HepG2 (cell line): Measurements from ENCODE around the gene CDYL. TPM values are rescaled to one million over a fixed set of nuclear protein-coding genes. Genes with fewer than 3 reads are reported as not detected.

Experiments
- ATAC-seq: fragments of 200-7000 bp; cut with Tn5 transposase; 3 replicates; pipeline ENCODE4 v1.9.1; 2020; ENCODE audit warnings: mild to moderate bottlenecking, moderate library complexity
- BruUV-seq: library from RNA; stranded (reverse); fragments of 400-500 nt; replicated peaks from 2 replicates; lab custom pipeline; 2021; lab: Mats Ljungman, UMichigan
- CTCF ChIA-PET: fragments of 300-600 bp; formaldehyde crosslinking; extraction: SDS; loops from one replicate; lab custom pipeline; 2021; ENCODE audit warnings: low total read pairs, inconsistent platforms, low intra/inter-chr PET ratio; lab: Yijun Ruan, JAX
- POLR2A ChIA-PET: fragments of 350-600 bp; sonication (Branson Sonifier 250); formaldehyde crosslinking; loops from one replicate; lab custom pipeline; 2020; ENCODE audit warnings: antibody characterized with exemption, inconsistent platforms; lab: Yijun Ruan, JAX
- DNase-seq: peaks from one replicate; pipeline ENCODE4 v3.0.0-alpha.2; 2015; ENCODE audit warnings: low spot score
- FAIRE-seq: peaks from 3 replicates; lab custom pipeline; 2011; peaks lifted over from hg19 to GRCh38; lab: Jason Lieb, UNC
- H2AFZ ChIP-seq: one replicate; pipeline ENCODE4 v1.6.1; 2011; ENCODE audit warnings: low read length, inconsistent platforms
- H3K27ac ChIP-seq: fragments of 300-600 bp; 3 replicates; pipeline ENCODE4 v1.8.0; 2011; ENCODE audit warnings: mixed run types, mild to moderate bottlenecking, mixed read lengths, low read length, inconsistent platforms; ENCODE audit not compliant: insufficient read depth; ENCODE audit errors: extremely low read length
- H3K27me3 ChIP-seq, 2 experiments: fragments of 200-600 bp in 1 of 2; 2 replicates in 1 of 2; 3 replicates in 1 of 2; pipeline versions ENCODE4 v1.6.0 to v1.8.0; 2011; ENCODE audit warnings: low read length in 2 of 2, mild to moderate bottlenecking in 2 of 2, moderate library complexity in 2 of 2, inconsistent platforms in 1 of 2; ENCODE audit not compliant: insufficient read depth in 2 of 2, control insufficient read depth in 1 of 2
- H3K36me3 ChIP-seq, 2 experiments: fragments of 200-600 bp in 1 of 2; replicated peaks in 1 of 2; 2 replicates in 1 of 2; 3 replicates in 1 of 2; pipeline versions ENCODE4 v1.5.1 to v1.8.0; 2011; ENCODE audit warnings: low read length in 2 of 2, inconsistent platforms in 1 of 2; ENCODE audit not compliant: insufficient read depth in 2 of 2, control insufficient read depth in 1 of 2
- H3K4me1 ChIP-seq: 2 replicates; pipeline ENCODE4 v1.5.1; 2012; ENCODE audit warnings: low read length, inconsistent platforms; ENCODE audit not compliant: insufficient read depth
- H3K4me2 ChIP-seq: 2 replicates; pipeline ENCODE4 v1.6.0; 2011; ENCODE audit warnings: low read depth, low read length, inconsistent platforms
- H3K4me3 ChIP-seq, 3 experiments: fragments of 200-600 bp in 1 of 3; sonication (generic), shearing (Covaris generic) in 1 of 3; replicated peaks in 1 of 3; 2 replicates each; pipeline ENCODE4 v1.5.1; 2011 to 2016; ENCODE audit warnings: low read length in 3 of 3, inconsistent platforms in 2 of 3, low read depth in 2 of 3, mild to moderate bottlenecking in 2 of 3, control low read depth in 1 of 3, mixed read lengths in 1 of 3; ENCODE audit not compliant: insufficient read depth in 1 of 3
- H3K79me2 ChIP-seq: one replicate; pipeline ENCODE4 v1.6.1; 2011; ENCODE audit warnings: low read length, inconsistent platforms; ENCODE audit not compliant: insufficient read depth
- H3K9ac ChIP-seq: 2 replicates; pipeline ENCODE4 v1.6.0; 2011; ENCODE audit warnings: mild to moderate bottlenecking, low read depth, low read length, inconsistent platforms; ENCODE audit not compliant: insufficient read depth
- H3K9me3 ChIP-seq: 2 replicates; pipeline ENCODE4 v1.5.1; 2012; ENCODE audit warnings: mild to moderate bottlenecking, low read length
- H4K20me1 ChIP-seq: 2 replicates; pipeline ENCODE4 v1.6.0; 2011; ENCODE audit warnings: inconsistent platforms, mild to moderate bottlenecking, low read length, moderate library complexity; ENCODE audit not compliant: insufficient read depth
- FOXC1 ChIP-seq: sonication (generic); formaldehyde crosslinking; IDR thresholded peaks from 2 replicates; pipeline ENCODE4 v1.8.0; 2022; ENCODE audit warnings: mild to moderate bottlenecking, missing genetic modification reagents, borderline replicate concordance
- IRX3 ChIP-seq: sonication (generic); formaldehyde crosslinking; IDR thresholded peaks from 2 replicates; pipeline ENCODE4 v1.8.1; 2023; ENCODE audit warnings: mild to moderate bottlenecking, low read depth, missing genetic modification reagents, borderline replicate concordance
- MIER2 ChIP-seq: IDR thresholded peaks from 2 replicates; pipeline ENCODE4 v1.6.1; 2016; ENCODE audit warnings: missing biosample characterization, missing genetic modification reagents
- MTF2 ChIP-seq: sonication (generic); formaldehyde crosslinking; IDR thresholded peaks from 2 replicates; pipeline ENCODE4 v1.5.0; 2020; ENCODE audit warnings: missing genetic modification reagents, borderline replicate concordance
- PITX1 ChIP-seq: sonication (generic); formaldehyde crosslinking; IDR thresholded peaks from 2 replicates; pipeline ENCODE4 v1.5.1; 2020; ENCODE audit warnings: mild to moderate bottlenecking, missing genetic modification reagents
- SETDB1 ChIP-seq: sonication (generic); formaldehyde crosslinking; IDR thresholded peaks from 2 replicates; pipeline ENCODE4 v1.5.1; 2020; ENCODE audit warnings: missing genetic modification reagents, mild to moderate bottlenecking, borderline replicate concordance
- TCF12 ChIP-seq, 2 experiments: fragments of 450-650 bp in 1 of 2; sonication (generic) in 1 of 2; formaldehyde crosslinking in 1 of 2; IDR thresholded peaks; 2 replicates each; pipeline versions ENCODE4 v1.6.1 to v1.8.0; 2017 to 2022; ENCODE audit warnings: antibody characterized with exemption in 1 of 2, mild to moderate bottlenecking in 1 of 2, missing genetic modification reagents in 1 of 2, moderate library complexity in 1 of 2
- TERF1 ChIP-seq: sonication (generic); formaldehyde crosslinking; IDR thresholded peaks from 2 replicates; pipeline ENCODE4 v1.8.0; 2022; ENCODE audit warnings: mild to moderate bottlenecking, missing genetic modification reagents, moderate library complexity
- ZBTB39 ChIP-seq: sonication (generic); formaldehyde crosslinking; IDR thresholded peaks from 2 replicates; pipeline ENCODE4 v1.5.0; 2020; ENCODE audit warnings: missing genetic modification reagents
- ZC3H13 ChIP-seq: sonication (generic); formaldehyde crosslinking; IDR thresholded peaks from 2 replicates; pipeline ENCODE4 v1.8.1; 2023; ENCODE audit warnings: mild to moderate bottlenecking, missing genetic modification reagents, moderate library complexity
- ZNF124 ChIP-seq: sonication (generic); formaldehyde crosslinking; IDR thresholded peaks from 2 replicates; pipeline ENCODE4 v1.4.0; 2020; ENCODE audit warnings: missing genetic modification reagents
- ZNF251 ChIP-seq: sonication (generic); formaldehyde crosslinking; IDR thresholded peaks from 2 replicates; pipeline ENCODE4 v1.9.0; 2021; ENCODE audit warnings: mild to moderate bottlenecking, missing genetic modification reagents
- ZNF335 ChIP-seq: sonication (generic); formaldehyde crosslinking; IDR thresholded peaks from 2 replicates; pipeline ENCODE4 v1.4.0; 2020; ENCODE audit warnings: missing genetic modification reagents
- ZNF775 ChIP-seq: sonication (generic); formaldehyde crosslinking; IDR thresholded peaks from 2 replicates; pipeline ENCODE4 v1.4.0; 2020; ENCODE audit warnings: missing genetic modification reagents, mild to moderate bottlenecking, moderate library complexity, borderline replicate concordance
- WGBS: methylation state at CpG from one replicate; pipeline ENCODE4 v1.1.6; 2017; ENCODE audit warnings: low lambda C conversion rate; 5-methylcytosine and 5-hydroxymethylcytosine counted together
- in situ Hi-C: cut with HindIII; loops from 2 replicates; pipeline ENCODE4 v1.10.0; 2017; ENCODE audit warnings: low pct_unique_long_range_greater_than_20kb; ENCODE audit not compliant: extremely low pct_ligation_motif_present
- intact Hi-C: fragments of 100-400 bp; cut with micrococcal nuclease; formaldehyde crosslinking; loops from one replicate; pipeline ENCODE4 v1.10.0; 2022; ENCODE audit not compliant: unreplicated experiment
- polyA plus RNA-seq, 8 experiments: library from polyadenylated mRNA; depleted of rRNA in 3 of 8; stranded (reverse) in 7 of 8; unstranded in 1 of 8; fragments of >200 nt; fragmentation: Illumina TruSeq in 4 of 8; extraction: Trizol in 4 of 8; gene quantifications; 2 replicates each; pipeline versions ENCODE4 v1.2.1 to v1.2.3, GENCODE V29; 2011 to 2016; ENCODE audit warnings: low read depth in 4 of 8, missing spikeins in 1 of 8, mixed read lengths in 1 of 8; ENCODE audit not compliant: insufficient read depth in 1 of 8
- total RNA-seq, 5 experiments: library from RNA; depleted of rRNA; stranded (reverse); fragments of >200 nt; fragmentation: Illumina TruSeq; extraction: Trizol; gene quantifications; 2 replicates each; pipeline ENCODE4 v1.2.3, GENCODE V29; 2016; ENCODE audit warnings: low read depth in 1 of 5

CDYL gene
- total and polyA plus RNA-seq, 2 of the 13 experiments (the other 11 are each of a cell fraction or from before 2014, with no cell fraction given) = 22.8 to 105 TPM

GRCh38 chr6:4965562-4966389 lies 189.6 kb downstream of the CDYL start (continued):
- no peak for TF ChIP-seq IRX3 (CRISPR knock-in tag)

GRCh38 chr6:4967301-4968030 lies 191.3 kb downstream of the CDYL start:
- H3K4me2 ChIP-seq = no peak overlapping the region
- H3K27ac ChIP-seq = no peak overlapping the region
- H3K36me3 ChIP-seq = no peaks in the 10 kb centered on the region
- ATAC-seq (no peak), FAIRE-seq (no peak), DNase-seq (no peak)
- no peaks in the 10 kb centered on the region for H3K79me2 ChIP-seq
- peaks cover 22% of the 10 kb centered on the region for H3K4me1 ChIP-seq
- TF ChIP-seq ZNF775 (no peak), ZNF335 (CRISPR knock-in tag) (no peak), TERF1 (CRISPR knock-in tag) (no peak), ZNF124 (CRISPR knock-in tag) (no peak), SETDB1 (CRISPR knock-in tag) (no peak), MIER2 (no peak), MTF2 (CRISPR knock-in tag) (no peak), FOXC1 (CRISPR knock-in tag) (no peak), ZBTB39 (CRISPR knock-in tag) (no peak), PITX1 (no peak), ZNF251 (CRISPR knock-in tag) (no peak), TCF12 (IDR thresholded peaks at IDR 0.05) (no peak), TCF12 (CRISPR knock-in tag; IDR thresholded peaks at IDR 0.05) (no peak), ZC3H13 (no peak)
- in situ Hi-C loops = loop anchor here (10.0 kb wide), 1 partner anchor 743 kb away; no protein-coding TSS in a partner anchor
- 37% methylated on average over 5 of the region's 5 CpGs for WGBS
- no peaks in the 10 kb centered on the region for H4K20me1 ChIP-seq
- no peak overlapping the region for H3K4me3 ChIP-seq
- H3K9me3 ChIP-seq = no peaks in the 10 kb centered on the region
- no TSS peak for BruUV-seq
- intact Hi-C loops = no loop called here
- no peak overlapping the region for H3K9ac ChIP-seq
- peaks cover 16 to 64% of the 10 kb centered on the region in 2 experiments; a peak in 4 of 5 replicates for H3K27me3 ChIP-seq
- ChIA-PET CTCF (no interaction called here), POLR2A (no interaction called here)
- H2AFZ ChIP-seq = no peak overlapping the region
